ENCODE measurements around the gene CAPNS1. TPM values are rescaled to one million over a fixed set of nuclear protein-coding genes. Genes with fewer than 3 reads are reported as not detected.

Gene CAPNS1
- total RNA-seq (100 to 1,000 TPM in 4 of 5 donors, 10 to 100 TPM in 1; 93.7 to 188 (median 115) TPM), polyA plus RNA-seq (100 to 1,000 TPM; 500 to 575 (median 554) TPM)
- long read RNA-seq, donor 1, transcript CAPNS1-201 (11 exons, 1,918 nt), result major isoform, 11 of 57 reads
- long read RNA-seq, donor 1, partial matches to known transcripts, result 40 of 57 reads
- long read RNA-seq, donor 1, other reads (novel, unspliced or antisense), result 6 of 57 reads
- long read RNA-seq, donor 2, transcript CAPNS1-201 (11 exons, 1,918 nt), result major isoform, 44 of 68 reads
- long read RNA-seq, donor 2, partial matches to known transcripts, result 13 of 68 reads
- long read RNA-seq, donor 2, other reads (novel, unspliced or antisense), result 9 of 68 reads
- long read RNA-seq, donor 3, transcript CAPNS1-201 (11 exons, 1,918 nt), result major isoform, 27 of 73 reads
- long read RNA-seq, donor 3, partial matches to known transcripts, result 37 of 73 reads
- long read RNA-seq, donor 3, other reads (novel, unspliced or antisense), result 8 of 73 reads
- long read RNA-seq, donor 4, transcript CAPNS1-201 (11 exons, 1,918 nt), result major isoform, 6 of 6 reads
- long read RNA-seq, donor 4, partial matches to known transcripts, result 0 of 6 reads
- long read RNA-seq, donor 4, other reads (novel, unspliced or antisense), result 0 of 6 reads
- long read RNA-seq, donor 5, transcript CAPNS1-201 (11 exons, 1,918 nt), result major isoform, 27 of 96 reads
- long read RNA-seq, donor 5, partial matches to known transcripts, result 60 of 96 reads
- long read RNA-seq, donor 5, other reads (novel, unspliced or antisense), result 9 of 96 reads
- long read RNA-seq, donor 6, transcript CAPNS1-201 (11 exons, 1,918 nt), result major isoform, 85 of 190 reads
- long read RNA-seq, donor 6, partial matches to known transcripts, result 71 of 190 reads
- long read RNA-seq, donor 6, other reads (novel, unspliced or antisense), result 34 of 190 reads
- long read RNA-seq, donor 7, transcript CAPNS1-201 (11 exons, 1,918 nt), result major isoform, 40 of 142 reads
- long read RNA-seq, donor 7, partial matches to known transcripts, result 90 of 142 reads
- long read RNA-seq, donor 7, other reads (novel, unspliced or antisense), result 11 of 142 reads
- long read RNA-seq, donor 8, transcript CAPNS1-201 (11 exons, 1,918 nt), result major isoform, 37 of 150 reads
- long read RNA-seq, donor 8, partial matches to known transcripts, result 99 of 150 reads
- long read RNA-seq, donor 8, other reads (novel, unspliced or antisense), result 14 of 150 reads
- long read RNA-seq, donor 9, transcript CAPNS1-201 (11 exons, 1,918 nt), result major isoform, 19 of 106 reads
- long read RNA-seq, donor 9, partial matches to known transcripts, result 77 of 106 reads
- long read RNA-seq, donor 9, other reads (novel, unspliced or antisense), result 9 of 106 reads
- long read RNA-seq, donor 10, transcript CAPNS1-201 (11 exons, 1,918 nt), result major isoform, 20 of 33 reads
- long read RNA-seq, donor 10, partial matches to known transcripts, result 6 of 33 reads
- long read RNA-seq, donor 10, other reads (novel, unspliced or antisense), result 7 of 33 reads

GRCh38 chr19:36139473-36140303 lies at the start of gene CAPNS1:
Gene CAPNS1, plus strand, starts transcription at chr19:36140066. Its CDS starts 946 bp downstream, at chr19:36141012.
- H3K4me1 ChIP-seq, result peaks cover 16 to 51% (median 41%) of the 10 kb centered on the region in 4 donors

GRCh38 chr19:36090910-36091695 lies 48.8 kb upstream of the CAPNS1 start:
- no peaks in the 10 kb centered on the region for H3K4me1 ChIP-seq
- intact Hi-C loops (cut with DNase I; ENCODE audit: low total_unique reads), result no loop called here
- H3K36me3 ChIP-seq, result peaks cover 0 to 10% (median 0%) of the 10 kb centered on the region in 4 donors
- TF ChIP-seq POLR2A (IDR thresholded peaks at IDR 0.05), result no peak
- TF ChIP-seq EP300 (IDR thresholded peaks at IDR 0.05), result no peak
- no peak for TF ChIP-seq CTCF (IDR thresholded peaks at IDR 0.05)
- TF ChIP-seq POLR2AphosphoS5 (IDR thresholded peaks at IDR 0.05), result no peak
- no peaks in the 10 kb centered on the region for H3K27me3 ChIP-seq
- no peaks in the 10 kb centered on the region for H3K9me3 ChIP-seq
- no peak for DNase-seq
- H3K27ac ChIP-seq, result no peak overlapping the region
- no peak overlapping the region for H3K4me3 ChIP-seq
- 79 to 92% (median 88%) methylated on average over 9 to 13 of the region's 13 CpGs for WGBS, 5 donors

More at GRCh38 chr19:36139473-36140303, at the start of gene CAPNS1:
- Histone ChIP-seq H3K9me3 (no peaks in the 10 kb centered on the region), H3K27ac (peak within 1 kb of the TSS; percentile 95 to 99 (median 98)), H3K27me3 (no peaks in the 10 kb centered on the region), H3K36me3 (peaks cover 19 to 33% (median 28%) of the 10 kb centered on the region in 4 donors), H3K4me3 (peak within 1 kb of the TSS; percentile 64 to 85 (median 80))
- TF ChIP-seq EP300 (IDR thresholded peaks at IDR 0.05) (no peak), CTCF (IDR thresholded peaks at IDR 0.05) (no peak), POLR2A (IDR thresholded peaks at IDR 0.05) (peak in 2 of 4 donors; percentile 84 to 87), POLR2AphosphoS5 (IDR thresholded peaks at IDR 0.05) (peak; percentile 93 to 97 (median 97))
- intact Hi-C loops (cut with DNase I; ENCODE audit: low total_unique reads), result no loop called here
- DNase-seq, result peak; percentile 98 to 100
- WGBS, 5 donors, result 0 to 1% (median 0%) methylated on average over 34 to 75 of the region's 75 CpGs

GRCh38 chr19:36092566-36092965 lies 47.3 kb upstream of the CAPNS1 start:
- H3K4me1 ChIP-seq, result no peaks in the 10 kb centered on the region
- no peak overlapping the region for H3K4me3 ChIP-seq
- TF ChIP-seq CTCF (IDR thresholded peaks at IDR 0.05) (no peak), POLR2A (IDR thresholded peaks at IDR 0.05) (no peak), EP300 (IDR thresholded peaks at IDR 0.05) (no peak), POLR2AphosphoS5 (IDR thresholded peaks at IDR 0.05) (no peak)
- WGBS, 5 donors, result 92 to 98% (median 95%) methylated on average over 5 to 7 of the region's 7 CpGs
- no peaks in the 10 kb centered on the region for H3K9me3 ChIP-seq
- H3K27ac ChIP-seq, result no peak overlapping the region
- H3K36me3 ChIP-seq, result peaks cover 0 to 5% (median 0%) of the 10 kb centered on the region in 4 donors
- DNase-seq, result no peak
- H3K27me3 ChIP-seq, result no peaks in the 10 kb centered on the region
- intact Hi-C loops (cut with DNase I; ENCODE audit: low total_unique reads), result no loop called here

Data from stomach (tissue), 19 donors.